ENCODE measurements around the gene STX18. TPM values are rescaled to one million over a fixed set of nuclear protein-coding genes. Genes with fewer than 3 reads are reported as not detected.

Gene STX18
- total RNA-seq, 1 experiment from 2014 or later, result 18.5 TPM

- POLR2A ChIA-PET, result no interaction called here
- Histone ChIP-seq H3K9me2 (ENCODE audit: insufficient read depth) (no peaks in the 10 kb centered on the region), H3K27ac (ENCODE audit: low read depth, low read length) (no peak overlapping the region), H3K4me2 (ENCODE audit: low read length) (peak overlapping the region; percentile 18), H3K27me3 (ENCODE audit: insufficient read depth, low read length) (no peaks in the 10 kb centered on the region), H3K9ac (ENCODE audit: low read length) (no peak overlapping the region), H4K20me1 (ENCODE audit: insufficient read depth) (no peaks in the 10 kb centered on the region), H3K79me2 (ENCODE audit: insufficient read depth, low read length) (no peaks in the 10 kb centered on the region), H3K9me3 (ENCODE audit: control insufficient read depth in 1 of 2, insufficient read depth in 1 of 2, low read depth in 1 of 2, low read length in 2 of 2) (no peaks in the 10 kb centered on the region), H3K4me3 (replicated peaks in 1 of 2; ENCODE audit: low read depth in 1 of 2, low read length in 2 of 2) (no peak overlapping the region), H3K36me3 (ENCODE audit: control insufficient read depth in 1 of 2, insufficient read depth in 2 of 2, low read length in 2 of 2) (no peaks in the 10 kb centered on the region; a peak in 1 of 4 replicates), H2AFZ (ENCODE audit: low read depth, low read length, poor library complexity, severe bottlenecking) (no peak overlapping the region), H3K4me1 (ENCODE audit: control insufficient read depth in 1 of 2, insufficient read depth in 2 of 2, low read length in 2 of 2) (peaks cover 0 to 27% of the 10 kb centered on the region in 2 experiments; a peak in 1 of 4 replicates)
- RAD21 ChIA-PET (ENCODE audit: low non-redundant PET in 1 of 2, low total read pairs in 2 of 2, uncharacterized antibody in 2 of 2, unreplicated experiment in 2 of 2), result no interaction called here
- ATAC-seq (peak; percentile 69), DNase-seq (ENCODE audit: low read depth, low spot score) (peak; percentile 47)
- TF ChIP-seq ATF3 (IDR thresholded peaks at IDR 0.05) (no peak), MAX (IDR thresholded peaks at IDR 0.05) (0 out of 2 replicates have a peak, but pooled peaks have one; percentile 16), SP1 (IDR thresholded peaks at IDR 0.05; ENCODE audit: low read depth) (peak; percentile 18)
- CTCF ChIA-PET, result no interaction called here
- intact Hi-C loops (cut with micrococcal nuclease), result no loop called here
- no TSS peak for BruUV-seq (replicated peaks)
These were observed 114.6 kb downstream of the STX18 start for GRCh38 chr4:4427121-4427870.

GRCh38 chr4:4426511-4427120, 115.2 kb downstream of the STX18 start:
- H2AFZ ChIP-seq (ENCODE audit: low read depth, low read length, poor library complexity, severe bottlenecking), result no peak overlapping the region
- H3K9me2 ChIP-seq (ENCODE audit: insufficient read depth), result no peaks in the 10 kb centered on the region
- H3K4me1 ChIP-seq (ENCODE audit: control insufficient read depth in 1 of 2, insufficient read depth in 2 of 2, low read length in 2 of 2), result peaks cover 0 to 27% of the 10 kb centered on the region in 2 experiments; a peak in 1 of 4 replicates
- no peak for DNase-seq (ENCODE audit: low read depth, low spot score)
- no peaks in the 10 kb centered on the region for H4K20me1 ChIP-seq (ENCODE audit: insufficient read depth)
- H3K36me3 ChIP-seq (ENCODE audit: control insufficient read depth in 1 of 2, insufficient read depth in 2 of 2, low read length in 2 of 2), result no peaks in the 10 kb centered on the region; a peak in 1 of 4 replicates
- peak overlapping the region; percentile 18; the same call in 1 of the 2 replicates for H3K4me2 ChIP-seq (ENCODE audit: low read length)
- TF ChIP-seq POLR2A (IDR thresholded peaks at IDR 0.05; ENCODE audit: borderline replicate concordance, extremely low read depth, insufficient read depth, insufficient read length) (no peak), CBX3 (IDR thresholded peaks at IDR 0.05; ENCODE audit: low read depth) (no peak), JUND (IDR thresholded peaks at IDR 0.05) (no peak), POLR2AphosphoS5 (IDR thresholded peaks at IDR 0.05; ENCODE audit: low read depth, low read length) (no peak), EZH2phosphoT487 (IDR thresholded peaks at IDR 0.05; ENCODE audit: borderline replicate concordance) (no peak), CTCF (IDR thresholded peaks at IDR 0.05 in 2 of 3, conservative IDR thresholded peaks at IDR 0.05 in 1 of 3; ENCODE audit: borderline replicate concordance in 1 of 3, insufficient read depth in 1 of 3, low read depth in 2 of 3, low read length in 2 of 3) (no peak), SRF (IDR thresholded peaks at IDR 0.05; ENCODE audit: low read depth) (no peak), EZH2 (IDR thresholded peaks at IDR 0.05) (no peak), ZNF274 (IDR thresholded peaks at IDR 0.05; ENCODE audit: low read depth, low read length) (no peak), TCF7L2 (IDR thresholded peaks at IDR 0.05; ENCODE audit: borderline replicate concordance, extremely low read depth, insufficient read depth, insufficient read length) (no peak), ZFX (IDR thresholded peaks at IDR 0.05) (no peak)
- no peak overlapping the region for H3K4me3 ChIP-seq (replicated peaks in 1 of 2; ENCODE audit: low read depth in 1 of 2, low read length in 2 of 2)
- BruUV-seq (replicated peaks), result no TSS peak
- CTCF ChIA-PET, result no interaction called here
- POLR2A ChIA-PET, result no interaction called here
- H3K9ac ChIP-seq (ENCODE audit: low read length), result no peak overlapping the region
- H3K79me2 ChIP-seq (ENCODE audit: insufficient read depth, low read length), result no peaks in the 10 kb centered on the region
- no peaks in the 10 kb centered on the region for H3K27me3 ChIP-seq (ENCODE audit: insufficient read depth, low read length)
- H3K27ac ChIP-seq (ENCODE audit: low read depth, low read length), result no peak overlapping the region
- ATAC-seq, result no peak
- no peaks in the 10 kb centered on the region for H3K9me3 ChIP-seq (ENCODE audit: control insufficient read depth in 1 of 2, insufficient read depth in 1 of 2, low read depth in 1 of 2, low read length in 2 of 2)
- RAD21 ChIA-PET (ENCODE audit: low non-redundant PET in 1 of 2, low total read pairs in 2 of 2, uncharacterized antibody in 2 of 2, unreplicated experiment in 2 of 2), result no interaction called here
- intact Hi-C loops (cut with micrococcal nuclease), result no loop called here
